ENCODE data around the gene FAP.

DNA sequence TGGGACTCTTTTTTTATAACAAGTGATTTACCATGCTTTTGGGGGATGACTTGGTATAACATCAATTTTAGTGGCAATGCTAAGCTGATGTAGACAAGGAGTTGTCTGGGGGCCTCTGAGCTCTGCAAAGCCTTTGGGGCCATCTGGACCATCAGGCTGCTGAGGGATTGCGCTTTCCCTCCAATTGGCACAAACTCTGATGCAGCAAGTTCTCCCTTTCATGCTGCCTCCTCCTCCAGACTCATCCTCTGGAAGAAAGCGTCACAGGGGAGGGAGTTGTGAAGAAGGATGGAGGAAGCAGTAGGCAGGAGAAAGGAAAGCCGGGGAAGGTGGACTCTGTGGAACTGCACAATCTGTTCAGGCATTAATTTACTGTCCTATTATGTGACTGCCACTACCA, 10.2 kb upstream of the FAP start:
- TF ChIP-seq EZH2phosphoT487 (IDR thresholded peaks at IDR 0.05; ENCODE audit: insufficient read depth, low read depth) (no peak), EZH2 (IDR thresholded peaks at IDR 0.05; ENCODE audit: insufficient read depth, poor library complexity, severe bottlenecking) (no peak)

Measured in GM23248 (cell line).